Spleen (tissue), 11 donors: ENCODE results near the gene CIAO2B. TPM values are rescaled to one million over a fixed set of nuclear protein-coding genes. Genes with fewer than 3 reads are reported as not detected.

Experiments
- DNase-seq: peaks from one replicate; pipeline ENCODE4 v3.0.0-alpha.2; 2020
- H3K27ac ChIP-seq, 8 donors: fragments of 200-600 bp; sonication (generic) in 7 of 8; 1 replicate in 4 of 8; 2 replicates in 4 of 8; pipeline versions ENCODE4 v1.5.0 to v1.8.0; 2016 to 2021; ENCODE audit warnings: inconsistent platforms in 4 of 8, mild to moderate bottlenecking in 4 of 8, moderate library complexity in 1 of 8
- H3K27me3 ChIP-seq, 7 donors: fragments of 200-600 bp; sonication (generic) in 6 of 7; replicated peaks in 1 of 7; 1 replicate in 4 of 7; 2 replicates in 3 of 7; pipeline versions ENCODE4 v1.5.0 to v1.8.0; 2016 to 2021; ENCODE audit warnings: inconsistent platforms in 3 of 7, mild to moderate bottlenecking in 1 of 7
- H3K36me3 ChIP-seq, 6 donors: fragments of 200-600 bp; sonication (generic) in 5 of 6; 1 replicate in 4 of 6; 2 replicates in 2 of 6; pipeline versions ENCODE4 v1.5.0 to v1.8.0; 2016 to 2021; ENCODE audit warnings: inconsistent platforms in 2 of 6
- H3K4me1 ChIP-seq, 6 donors: fragments of 200-600 bp; sonication (generic) in 5 of 6; 1 replicate in 3 of 6; 2 replicates in 3 of 6; pipeline versions ENCODE4 v1.5.0 to v1.8.0; 2016 to 2021; ENCODE audit warnings: inconsistent platforms in 3 of 6
- H3K4me3 ChIP-seq, 8 donors: fragments of 200-600 bp; sonication (generic) in 7 of 8; 1 replicate in 4 of 8; 2 replicates in 4 of 8; pipeline versions ENCODE4 v1.5.0 to v1.8.0; 2016 to 2021; ENCODE audit warnings: inconsistent platforms in 4 of 8, mild to moderate bottlenecking in 4 of 8, moderate library complexity in 2 of 8
- H3K9me3 ChIP-seq, 8 donors: fragments of 200-600 bp; sonication (generic) in 7 of 8; 1 replicate in 4 of 8; 2 replicates in 4 of 8; pipeline versions ENCODE4 v1.5.0 to v1.8.0; 2016 to 2021; ENCODE audit warnings: inconsistent platforms in 4 of 8
- POLR2A ChIP-seq, 3 donors: fragments of 450-650 bp; IDR thresholded peaks; one replicate each; pipeline ENCODE4 v1.5.1; 2017; ENCODE audit warnings: antibody characterized with exemption in 3 of 3, mild to moderate bottlenecking in 1 of 3
- POLR2AphosphoS5 ChIP-seq, 3 donors: sonication (generic); formaldehyde crosslinking; IDR thresholded peaks; one replicate each; pipeline ENCODE4 v1.5.1; 2017; ENCODE audit warnings: antibody characterized with exemption in 3 of 3
- WGBS, 5 donors: extraction: QIAGEN DNeasy Blood & Tissue Kit in 3 of 5; methylation state at CpG; one replicate each; pipeline versions ENCODE4 v1.1.5 to v1.1.7; 2013 to 2018; 5-methylcytosine and 5-hydroxymethylcytosine counted together
- intact Hi-C: fragments of 100-400 bp; cut with DNase I; formaldehyde crosslinking; loops from one replicate; pipeline ENCODE4 v1.15.0; 2023; ENCODE audit warnings: low total_unique reads
- polyA plus RNA-seq, 3 donors: library from polyadenylated mRNA; stranded (reverse); fragments of 200-250 nt; gene quantifications; one replicate each; pipeline ENCODE4 v1.2.1, GENCODE V29; 2013
- total RNA-seq, 7 donors: library from RNA; depleted of rRNA in 3 of 7; stranded (reverse); fragments of >200 nt in 3 of 7; fragmentation: NEBNext Ultra II Directional in 4 of 7; extraction: Animal tissue kit (Norgen Biotek cat#: 25700) in 4 of 7; gene quantifications; one replicate each; pipeline versions ENCODE4 v1.1.0 to v1.2.1, GENCODE V29; 2016 to 2021
- TF ChIP-seq, protein P1 (sequence below), 11 experiments: fragments of 200-600 bp in 7 of 11; fragments of 450-650 bp in 4 of 11; sonication (generic) in 4 of 11; IDR thresholded peaks in 8 of 11; conservative IDR thresholded peaks in 3 of 11; 1 replicate in 7 of 11; 2 replicates in 4 of 11; pipeline versions ENCODE4 v1.4.0 to v1.8.0; 2016 to 2021; ENCODE audit warnings: antibody characterized with exemption in 11 of 11, inconsistent platforms in 4 of 11, mild to moderate bottlenecking in 1 of 11
- donor health status: healthy with polysubstance abuse.
- donor health status: DM: no; HTN: no; CAD: no; lungs with moderate emphysema.
- donor health status: DM: no; HTN: no; CAD: no.
- donor health status: Bipolar disorder and iron deficiency.
- donor health status: healthy.
- donor health status: DM: no; HTN: no; CAD: no.
- donor health status: DM: yes; HTN: yes; CAD: no.

CIAO2B gene
- total and polyA plus RNA-seq, 10 donors = 46.8 to 168 (median 58.1) TPM

DNA sequence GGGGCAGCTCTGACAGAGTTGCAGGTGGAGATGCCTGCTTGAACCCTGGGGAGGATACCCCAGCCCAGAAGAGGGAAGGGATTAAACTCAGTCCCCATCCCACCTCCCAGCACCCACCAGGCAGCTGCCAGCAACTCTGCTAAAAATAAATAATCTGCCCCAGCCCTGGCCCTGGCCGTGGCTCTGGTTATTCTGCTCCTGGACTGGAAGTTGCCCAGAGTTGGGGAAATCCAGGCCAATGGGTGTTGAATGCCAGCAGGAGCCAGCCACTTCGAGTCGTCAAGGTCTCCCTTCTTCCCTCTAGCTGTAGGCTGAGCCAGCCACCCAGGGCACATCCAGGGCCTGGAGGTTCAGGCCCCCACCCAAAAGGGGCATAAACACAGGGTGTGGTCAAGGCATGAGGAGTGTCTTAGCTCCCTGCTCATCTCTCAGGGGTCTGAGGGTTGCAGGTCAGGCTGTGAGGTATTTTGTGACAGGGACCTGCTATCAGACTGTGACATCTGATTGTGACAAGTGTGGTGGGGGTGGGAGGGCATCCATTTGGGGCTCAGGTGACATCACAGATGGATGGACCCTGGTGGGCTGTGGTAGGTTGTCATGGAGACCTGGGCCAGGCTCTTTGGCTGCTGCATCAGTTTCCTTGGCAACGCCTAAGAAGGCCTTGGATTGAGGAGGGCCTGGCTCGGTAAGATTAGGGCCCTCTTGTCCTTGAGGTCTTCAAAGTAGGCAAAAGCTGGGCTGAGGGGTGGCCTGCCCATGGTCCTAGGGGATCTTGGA is 7.8 kb downstream of the CIAO2B start:
- TF ChIP-seq POLR2AphosphoS5 (IDR thresholded peaks at IDR 0.05) (no peak), POLR2A (IDR thresholded peaks at IDR 0.05) (no peak)
- TF ChIP-seq, protein P1, sequence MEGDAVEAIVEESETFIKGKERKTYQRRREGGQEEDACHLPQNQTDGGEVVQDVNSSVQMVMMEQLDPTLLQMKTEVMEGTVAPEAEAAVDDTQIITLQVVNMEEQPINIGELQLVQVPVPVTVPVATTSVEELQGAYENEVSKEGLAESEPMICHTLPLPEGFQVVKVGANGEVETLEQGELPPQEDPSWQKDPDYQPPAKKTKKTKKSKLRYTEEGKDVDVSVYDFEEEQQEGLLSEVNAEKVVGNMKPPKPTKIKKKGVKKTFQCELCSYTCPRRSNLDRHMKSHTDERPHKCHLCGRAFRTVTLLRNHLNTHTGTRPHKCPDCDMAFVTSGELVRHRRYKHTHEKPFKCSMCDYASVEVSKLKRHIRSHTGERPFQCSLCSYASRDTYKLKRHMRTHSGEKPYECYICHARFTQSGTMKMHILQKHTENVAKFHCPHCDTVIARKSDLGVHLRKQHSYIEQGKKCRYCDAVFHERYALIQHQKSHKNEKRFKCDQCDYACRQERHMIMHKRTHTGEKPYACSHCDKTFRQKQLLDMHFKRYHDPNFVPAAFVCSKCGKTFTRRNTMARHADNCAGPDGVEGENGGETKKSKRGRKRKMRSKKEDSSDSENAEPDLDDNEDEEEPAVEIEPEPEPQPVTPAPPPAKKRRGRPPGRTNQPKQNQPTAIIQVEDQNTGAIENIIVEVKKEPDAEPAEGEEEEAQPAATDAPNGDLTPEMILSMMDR (IDR thresholded peaks at IDR 0.05 in 8 of 11, conservative IDR thresholded peaks at IDR 0.05 in 3 of 11) = no peak
- Histone ChIP-seq H3K27ac (peak overlapping the region in 1 of 8 donors; percentile 42), H3K36me3 (peaks cover 0 to 14% (median under 1%) of the 10 kb centered on the region in 6 donors), H3K27me3 (peaks cover 0 to 54% (median 27%) of the 10 kb centered on the region in 7 donors), H3K9me3 (no peaks in the 10 kb centered on the region), H3K4me3 (no peak overlapping the region), H3K4me1 (peaks cover 5 to 37% (median 17%) of the 10 kb centered on the region in 6 donors)
- intact Hi-C loops = no loop called here
- 67 to 88% (median 72%) methylated on average over 5 of the region's 5 CpGs for WGBS, 5 donors
- DNase-seq = no peak

DNA sequence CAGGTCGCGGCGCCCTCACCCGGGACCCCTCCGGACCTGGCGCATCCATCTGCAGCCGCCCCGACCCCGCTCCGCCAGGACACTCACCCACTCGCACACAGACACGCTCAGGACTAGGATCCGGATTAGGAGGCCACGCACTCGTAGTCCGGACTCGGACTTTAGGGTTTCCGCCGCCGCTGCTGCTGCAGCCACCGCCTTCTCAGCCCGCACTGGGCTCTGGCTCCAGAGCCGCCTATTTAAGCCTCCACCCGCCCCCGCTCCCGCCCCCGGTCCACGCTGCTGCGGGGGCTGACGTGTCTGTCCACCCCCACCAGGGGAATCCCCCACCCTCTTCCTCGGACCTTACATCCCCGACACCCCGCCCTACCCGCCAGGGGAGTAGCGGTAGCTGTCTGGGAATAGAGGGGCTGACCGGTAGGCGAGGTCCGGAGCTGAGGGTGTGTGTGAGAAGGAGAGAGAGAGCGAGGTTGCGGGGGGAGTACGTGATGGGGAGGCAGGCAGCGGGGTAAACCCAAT is 8.8 kb downstream of the CIAO2B start, which contains the start of gene RRAD:
Gene RRAD, minus strand, starts transcription at position 214 of the 519 bp plus-strand sequence. CDS start 356 bp downstream, outside the sequence.
- intact Hi-C loops = no loop called here
- peaks cover 5 to 35% (median 17%) of the 10 kb centered on the region in 6 donors for H3K4me1 ChIP-seq

GRCh38 chr16:66924527-66925321 is 9.5 kb downstream of the CIAO2B start:
- intact Hi-C loops = no loop called here
- Histone ChIP-seq H3K4me3 (peak overlapping the region; percentile 33 to 72 (median 42)), H3K36me3 (no peaks in the 10 kb centered on the region), H3K27me3 (peaks cover 0 to 68% (median 27%) of the 10 kb centered on the region in 7 donors), H3K4me1 (peaks cover 5 to 35% (median 17%) of the 10 kb centered on the region in 6 donors), H3K9me3 (no peaks in the 10 kb centered on the region), H3K27ac (peak overlapping the region in 3 of 8 donors; percentile 8 to 49 (median 42))
- no peak for TF ChIP-seq POLR2A (IDR thresholded peaks at IDR 0.05)
- TF ChIP-seq, protein P1 (IDR thresholded peaks at IDR 0.05 in 8 of 11, conservative IDR thresholded peaks at IDR 0.05 in 3 of 11) = peak in 5 of 11 experiments; percentile 23 to 48 (median 45)
- DNase-seq = no peak
- 9 to 37% (median 11%) methylated on average over 17 to 72 of the region's 72 CpGs for WGBS, 5 donors

More for the DNA sequence above, 8.8 kb downstream of the CIAO2B start, which contains the start of gene RRAD:
- Histone ChIP-seq H3K4me3 (peak within 1 kb of the TSS; percentile 33 to 72 (median 42)), H3K36me3 (peaks cover 0 to 5% (median 0%) of the 10 kb centered on the region in 6 donors), H3K9me3 (no peaks in the 10 kb centered on the region), H3K27ac (peak within 1 kb of the TSS in 4 of 8 donors; percentile 8 to 49 (median 31)), H3K27me3 (peaks cover 0 to 61% (median 27%) of the 10 kb centered on the region in 7 donors)
- DNase-seq = no peak
- WGBS, 5 donors = 7 to 11% (median 8%) methylated on average over 20 to 42 of the region's 42 CpGs
- TF ChIP-seq POLR2AphosphoS5 (IDR thresholded peaks at IDR 0.05) (peak; percentile 38 to 60 (median 55)), POLR2A (IDR thresholded peaks at IDR 0.05) (no peak)

GRCh38 chr16:66923866-66924265 is 10.3 kb downstream of the CIAO2B start:
- no peak overlapping the region for H3K27ac ChIP-seq
- TF ChIP-seq POLR2AphosphoS5 (IDR thresholded peaks at IDR 0.05) = no peak
- no peak for TF ChIP-seq POLR2A (IDR thresholded peaks at IDR 0.05)
- TF ChIP-seq, protein P1 (IDR thresholded peaks at IDR 0.05 in 8 of 11, conservative IDR thresholded peaks at IDR 0.05 in 3 of 11) = no peak
- H3K36me3 ChIP-seq = no peaks in the 10 kb centered on the region
- H3K4me3 ChIP-seq = peak overlapping the region in 2 of 8 donors; percentile 53 to 72
- WGBS, 5 donors = 44 to 69% (median 55%) methylated on average over 3 of the region's 3 CpGs
- no peaks in the 10 kb centered on the region for H3K9me3 ChIP-seq
- peaks cover 0 to 76% (median 27%) of the 10 kb centered on the region in 7 donors for H3K27me3 ChIP-seq
- no peak for DNase-seq
- H3K4me1 ChIP-seq = peaks cover 5 to 35% (median 17%) of the 10 kb centered on the region in 6 donors
- intact Hi-C loops = no loop called here
